ENCODE results near the gene FXR2. TPM values are rescaled to one million over a fixed set of nuclear protein-coding genes. Genes with fewer than 3 reads are reported as not detected.
A peak's percentile ranks its signal among the peaks of the same experiment; 100 is the strongest.

Gene FXR2
- total RNA-seq, 1 donor from 2014 or later: 30.6 TPM

DNA sequence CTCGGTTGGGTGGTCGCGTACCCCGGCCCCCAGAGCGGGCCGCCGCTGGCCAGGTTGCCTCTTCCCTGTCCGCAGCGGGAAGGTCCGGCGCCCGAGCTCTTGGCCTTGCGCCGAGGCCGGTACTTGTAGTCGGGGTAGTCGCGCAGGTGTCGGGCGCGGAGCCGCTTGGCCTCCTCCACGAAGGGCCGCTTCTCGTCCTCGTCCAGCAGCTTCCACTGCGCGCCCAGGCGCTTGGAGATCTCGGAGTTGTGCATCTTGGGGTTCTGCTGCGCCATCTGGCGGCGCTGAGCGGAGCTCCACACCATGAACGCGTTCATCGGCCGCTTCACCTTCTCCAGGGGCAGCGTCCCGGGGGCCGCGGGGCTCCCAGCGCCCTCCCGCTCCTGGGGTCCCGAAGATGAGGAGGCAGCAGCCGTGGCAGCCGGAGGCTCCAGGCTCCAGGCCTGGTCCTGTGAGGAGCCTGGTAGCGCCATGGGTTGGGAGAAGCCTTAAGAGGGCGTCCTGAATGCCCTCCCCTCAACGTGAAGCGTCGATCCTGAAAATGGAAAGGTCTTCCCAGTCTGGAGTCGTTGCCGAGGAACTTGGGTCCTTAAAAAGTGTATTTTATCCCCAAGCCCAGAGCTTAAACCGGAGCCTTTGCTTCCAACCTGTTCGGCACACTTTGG, 25.4 kb downstream of the FXR2 start:
- peak; percentile 87 for DNase-seq (ENCODE audit: low spot score)

DNA sequence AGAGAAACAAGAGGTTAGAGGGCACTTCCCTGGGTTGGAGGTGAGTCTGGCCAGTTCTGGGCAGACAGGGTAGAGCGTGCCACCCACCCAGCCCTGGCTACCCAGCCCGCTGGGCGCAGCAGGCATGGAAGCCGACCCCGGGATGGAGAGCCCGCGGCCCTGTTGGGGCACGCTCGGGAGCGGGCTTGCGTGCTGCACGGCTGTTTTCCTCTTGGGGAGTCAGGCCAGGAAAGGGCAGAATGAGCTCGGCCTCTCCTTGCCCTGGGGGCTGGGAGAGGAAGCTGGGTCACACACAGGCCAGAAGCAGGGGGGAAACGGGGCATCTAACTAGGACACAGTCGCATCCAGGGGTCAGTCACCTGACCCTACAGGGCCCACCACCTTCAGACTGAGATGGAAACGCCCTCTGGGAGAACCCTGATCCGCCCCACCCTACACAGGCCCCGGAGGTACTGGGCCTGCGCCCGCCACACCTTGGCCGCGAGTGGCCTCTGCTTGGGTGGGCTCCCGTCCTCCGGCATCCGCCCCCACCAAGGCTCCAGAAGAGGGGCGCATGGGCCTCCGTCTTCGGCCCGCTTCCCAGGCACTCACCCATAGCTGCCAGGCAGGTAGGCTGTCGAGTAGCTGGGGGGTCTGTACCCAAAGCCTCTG, 26.0 kb downstream of the FXR2 start:
- DNase-seq (ENCODE audit: low spot score): no peak

DNA sequence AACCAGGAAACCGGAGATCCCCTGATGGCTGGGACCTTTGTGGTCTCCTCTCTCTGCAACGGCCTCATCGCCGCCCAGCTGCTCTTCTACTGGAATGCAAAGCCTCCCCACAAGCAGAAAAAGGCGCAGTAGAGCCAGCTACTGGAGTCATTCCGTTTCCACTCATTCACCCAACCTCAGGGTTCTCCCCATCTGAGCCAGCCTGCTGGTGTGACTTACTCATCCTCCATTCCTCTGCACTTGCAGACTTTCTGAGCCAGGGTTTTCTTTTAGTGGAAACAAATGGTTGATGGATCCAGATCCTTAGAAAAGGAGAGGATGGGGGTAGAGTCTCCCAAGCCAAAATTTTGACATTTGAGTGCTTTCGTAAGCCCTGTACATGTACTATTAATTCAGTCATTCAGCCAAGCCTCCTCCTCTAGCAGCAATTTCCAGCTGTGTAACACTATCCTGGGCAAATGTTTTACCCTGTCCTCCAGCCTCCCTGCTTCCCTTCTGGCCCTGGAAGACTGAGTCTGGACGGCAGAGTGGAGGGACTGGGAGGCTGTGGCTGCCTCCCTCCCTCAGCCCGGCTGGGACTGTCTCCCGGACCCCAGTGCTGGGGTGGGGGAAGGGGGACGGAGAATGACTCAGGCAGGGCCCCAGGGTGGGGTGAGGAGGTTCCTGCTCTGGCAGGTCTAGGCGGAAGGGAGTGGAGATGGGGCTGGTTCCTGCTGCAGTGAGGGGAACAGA, 27.1 kb downstream of the FXR2 start:
- no peak for DNase-seq (ENCODE audit: low spot score)

DNA sequence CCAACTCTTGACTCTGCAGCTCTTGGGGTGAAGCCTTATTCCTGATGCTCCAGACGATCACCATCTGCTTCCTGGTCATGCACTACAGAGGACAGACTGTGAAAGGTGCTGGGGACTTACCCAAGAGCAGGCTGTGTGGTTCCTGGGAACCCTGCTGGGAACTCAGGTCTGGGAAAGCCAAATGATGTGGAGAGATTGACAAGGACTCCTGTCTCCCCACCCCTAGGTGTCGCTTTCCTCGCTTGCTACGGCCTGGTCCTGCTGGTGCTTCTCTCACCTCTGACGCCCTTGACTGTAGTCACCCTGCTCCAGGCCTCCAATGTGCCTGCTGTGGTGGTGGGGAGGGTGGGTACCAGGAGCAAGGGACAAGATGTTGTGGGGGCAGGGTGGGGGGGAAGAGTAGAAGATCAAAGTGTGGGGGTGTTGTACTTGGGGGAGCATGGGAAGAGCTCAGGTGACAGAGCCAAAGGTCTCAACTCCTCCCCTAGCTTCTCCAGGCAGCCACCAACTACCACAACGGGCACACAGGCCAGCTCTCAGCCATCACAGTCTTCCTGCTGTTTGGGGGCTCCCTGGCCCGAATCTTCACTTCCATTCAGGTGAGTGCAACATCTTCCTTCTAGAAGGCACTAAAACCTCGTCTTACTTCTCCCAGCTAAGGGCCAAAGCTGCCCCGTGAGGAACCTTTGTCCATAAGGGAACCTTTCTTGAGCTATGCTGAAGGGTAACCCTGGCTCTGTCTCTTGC, 27.9 kb downstream of the FXR2 start:
- DNase-seq (ENCODE audit: low spot score): no peak

DNA sequence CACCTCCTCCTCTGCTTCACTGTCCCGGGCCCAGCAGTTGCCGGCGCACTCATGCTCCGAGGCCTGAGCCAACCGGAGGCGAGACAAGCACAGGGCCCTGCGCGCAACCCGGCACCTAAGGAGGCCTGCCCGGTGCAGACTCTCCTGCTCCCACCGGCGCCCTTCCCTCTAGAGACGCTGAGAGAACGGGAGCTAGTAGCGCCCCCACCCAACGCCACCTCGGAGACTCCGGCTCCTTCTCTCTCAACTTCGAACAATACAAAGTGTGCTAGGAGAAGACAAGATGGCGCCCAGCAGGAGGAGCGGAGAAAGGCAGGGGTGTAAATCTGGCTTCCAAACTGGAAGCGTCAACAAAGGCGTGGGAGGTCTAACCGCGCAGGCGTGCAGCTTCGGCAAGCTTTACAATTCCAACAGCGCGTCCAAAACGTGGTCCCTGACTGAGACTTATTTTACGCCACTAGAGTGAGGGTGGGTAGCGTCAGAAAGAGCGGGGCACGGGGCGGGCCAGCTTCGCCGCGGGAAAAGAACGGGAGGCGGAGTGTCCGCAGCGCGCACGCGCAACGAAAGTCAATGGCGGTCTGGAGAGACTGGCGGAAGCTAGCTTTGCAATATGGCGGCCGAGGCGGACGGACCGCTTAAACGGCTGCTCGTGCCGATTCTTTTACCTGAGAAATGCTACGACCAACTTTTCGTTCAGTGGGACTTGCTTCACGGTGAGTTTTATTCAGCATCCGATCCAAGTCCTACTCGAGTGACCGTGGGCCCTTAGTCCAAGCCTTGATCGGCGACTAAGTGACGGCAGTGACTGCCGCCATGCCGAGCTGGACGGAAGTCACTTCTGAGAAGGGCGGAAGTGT, 31.2 kb downstream of the FXR2 start, which contains the start of gene MPDU1:
Gene MPDU1, plus strand, starts transcription at position 600 of the 857 bp plus-strand sequence. Its CDS starts 11 bp downstream, at position 611.
- peak; percentile 97 for DNase-seq (ENCODE audit: low spot score)

DNA sequence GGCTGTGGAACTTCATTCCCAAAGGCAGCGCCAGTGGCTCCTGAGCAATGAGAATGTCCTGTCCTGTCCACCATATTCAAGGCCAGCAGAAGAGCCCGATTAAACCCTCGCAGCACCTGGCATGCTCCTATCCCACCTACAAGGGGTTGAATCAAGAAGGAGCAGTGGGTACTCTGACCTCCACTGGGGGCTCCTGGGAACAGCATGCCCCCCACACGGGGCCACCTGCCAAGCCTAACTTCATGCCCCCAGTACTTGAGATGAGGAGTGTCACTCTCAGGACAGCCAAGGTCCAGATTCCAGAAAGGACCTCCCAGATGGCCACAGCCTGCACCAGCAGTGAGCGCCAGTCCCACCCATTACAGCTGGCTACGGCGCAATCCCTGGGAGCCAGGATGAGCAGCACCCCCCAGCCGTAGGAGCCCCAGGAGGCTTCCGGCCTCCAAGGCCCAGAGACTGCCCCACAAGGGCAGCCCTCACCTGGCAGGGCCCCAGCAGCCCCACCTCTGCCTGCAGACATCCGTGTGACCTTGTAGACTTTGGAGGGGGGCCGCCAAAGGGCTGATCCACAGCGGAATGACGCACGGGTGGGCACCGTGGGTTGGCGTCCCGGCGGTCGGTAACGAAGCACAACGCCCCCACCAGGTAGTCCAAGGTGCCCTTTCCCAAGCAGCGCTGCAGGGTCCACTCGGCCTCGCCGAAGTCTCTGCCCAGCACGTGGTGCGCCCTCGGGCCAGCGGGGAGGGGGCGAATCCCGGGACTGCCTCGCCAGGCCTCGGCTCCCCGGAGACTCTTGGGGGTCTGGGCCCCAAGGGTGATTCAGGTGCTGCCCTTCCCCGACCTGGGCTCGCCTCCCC, 32.1 kb downstream of the FXR2 start:
- DNase-seq (ENCODE audit: low spot score): no peak

DNA sequence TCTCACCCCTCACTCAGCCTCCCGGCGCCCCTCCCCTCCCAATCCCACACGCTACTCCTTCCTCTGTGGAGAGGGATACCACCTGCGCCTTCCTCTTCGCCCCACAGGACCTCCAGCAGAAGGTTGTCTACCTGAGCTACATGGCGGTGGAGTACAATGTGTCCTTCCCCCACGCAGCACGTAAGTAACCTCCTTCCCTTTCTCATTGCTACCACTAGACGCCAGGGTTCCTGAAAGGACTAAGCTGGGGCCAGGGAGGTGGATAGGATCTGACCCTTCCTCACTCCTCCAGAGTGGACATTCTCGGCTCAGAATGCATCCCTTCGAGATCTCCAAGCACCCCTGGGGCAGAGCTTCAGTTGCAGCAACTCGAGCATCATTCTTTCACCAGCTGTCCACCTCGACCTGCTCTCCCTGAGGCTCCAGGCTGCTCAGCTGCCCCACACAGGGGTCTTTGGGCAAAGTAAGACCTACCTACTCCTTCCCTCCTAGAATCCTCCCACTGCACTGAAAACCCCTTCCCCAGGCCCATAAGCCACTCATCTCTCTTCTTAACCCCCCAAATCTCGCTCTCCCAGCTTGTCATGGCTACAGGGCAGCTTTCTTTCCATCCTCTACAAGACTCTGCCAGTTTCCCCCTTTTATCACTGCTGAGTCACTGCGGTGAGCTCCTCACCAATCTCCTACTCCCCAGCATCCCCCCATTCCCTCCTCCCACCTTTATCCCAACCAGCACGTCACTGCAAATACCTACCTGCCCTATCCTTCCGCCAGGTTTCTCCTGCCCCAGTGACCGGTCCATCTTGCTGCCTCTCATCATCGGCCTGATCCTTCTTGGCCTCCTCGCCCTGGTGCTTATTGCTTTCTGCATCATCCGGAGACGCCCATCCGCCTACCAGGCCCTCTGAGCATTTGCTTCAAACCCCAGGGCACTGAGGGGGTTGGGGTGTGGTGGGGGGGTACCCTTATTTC, 33.8 kb downstream of the FXR2 start:
- no peak for DNase-seq (ENCODE audit: low spot score)

DNA sequence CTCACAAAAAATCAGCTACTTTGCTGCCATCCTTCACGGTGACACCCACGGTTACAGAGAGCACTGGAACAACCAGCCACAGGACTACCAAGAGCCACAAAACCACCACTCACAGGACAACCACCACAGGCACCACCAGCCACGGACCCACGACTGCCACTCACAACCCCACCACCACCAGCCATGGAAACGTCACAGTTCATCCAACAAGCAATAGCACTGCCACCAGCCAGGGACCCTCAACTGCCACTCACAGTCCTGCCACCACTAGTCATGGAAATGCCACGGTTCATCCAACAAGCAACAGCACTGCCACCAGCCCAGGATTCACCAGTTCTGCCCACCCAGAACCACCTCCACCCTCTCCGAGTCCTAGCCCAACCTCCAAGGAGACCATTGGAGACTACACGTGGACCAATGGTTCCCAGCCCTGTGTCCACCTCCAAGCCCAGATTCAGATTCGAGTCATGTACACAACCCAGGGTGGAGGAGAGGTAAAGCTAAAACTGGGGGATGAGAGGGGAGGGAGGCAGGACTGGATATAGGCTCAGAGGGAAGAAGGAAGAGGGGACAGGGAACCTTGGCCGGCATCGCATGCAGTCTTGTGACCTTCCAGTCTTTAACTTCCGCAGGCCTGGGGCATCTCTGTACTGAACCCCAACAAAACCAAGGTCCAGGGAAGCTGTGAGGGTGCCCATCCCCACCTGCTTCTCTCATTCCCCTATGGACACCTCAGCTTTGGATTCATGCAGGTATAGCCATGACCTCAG, 34.7 kb downstream of the FXR2 start:
- no peak for DNase-seq (ENCODE audit: low spot score)

DNA sequence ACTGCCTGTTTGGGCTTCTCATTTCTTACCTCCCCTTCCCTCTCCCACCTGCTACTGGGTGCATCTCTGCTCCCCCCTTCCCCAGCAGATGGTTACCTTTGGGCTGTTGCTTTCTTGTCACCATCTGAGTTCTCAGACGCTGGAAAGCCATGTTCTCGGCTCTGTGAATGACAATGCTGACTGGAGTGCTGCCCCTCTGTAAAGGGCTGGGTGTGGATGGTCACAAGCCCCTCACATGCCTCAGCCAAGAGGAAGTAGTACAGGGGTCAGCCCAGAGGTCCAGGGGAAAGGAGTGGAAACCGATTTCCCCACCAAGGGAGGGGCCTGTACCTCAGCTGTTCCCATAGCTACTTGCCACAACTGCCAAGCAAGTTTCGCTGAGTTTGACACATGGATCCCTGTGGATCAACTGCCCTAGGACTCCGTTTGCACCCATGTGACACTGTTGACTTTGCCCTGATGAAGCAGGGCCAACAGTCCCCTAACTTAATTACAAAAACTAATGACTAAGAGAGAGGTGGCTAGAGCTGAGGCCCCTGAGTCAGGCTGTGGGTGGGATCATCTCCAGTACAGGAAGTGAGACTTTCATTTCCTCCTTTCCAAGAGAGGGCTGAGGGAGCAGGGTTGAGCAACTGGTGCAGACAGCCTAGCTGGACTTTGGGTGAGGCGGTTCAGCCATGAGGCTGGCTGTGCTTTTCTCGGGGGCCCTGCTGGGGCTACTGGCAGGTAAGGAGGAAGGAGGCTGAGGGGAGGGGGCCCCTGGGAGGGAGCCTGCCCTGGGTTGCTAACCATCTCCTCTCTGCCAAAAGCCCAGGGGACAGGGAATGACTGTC, 35.5 kb downstream of the FXR2 start, which contains the start of gene CD68:
Gene CD68, plus strand, starts transcription at position 638 of the 833 bp plus-strand sequence. Its CDS starts 40 bp downstream, at position 678.
- DNase-seq (ENCODE audit: low spot score): peak; percentile 88

DNA sequence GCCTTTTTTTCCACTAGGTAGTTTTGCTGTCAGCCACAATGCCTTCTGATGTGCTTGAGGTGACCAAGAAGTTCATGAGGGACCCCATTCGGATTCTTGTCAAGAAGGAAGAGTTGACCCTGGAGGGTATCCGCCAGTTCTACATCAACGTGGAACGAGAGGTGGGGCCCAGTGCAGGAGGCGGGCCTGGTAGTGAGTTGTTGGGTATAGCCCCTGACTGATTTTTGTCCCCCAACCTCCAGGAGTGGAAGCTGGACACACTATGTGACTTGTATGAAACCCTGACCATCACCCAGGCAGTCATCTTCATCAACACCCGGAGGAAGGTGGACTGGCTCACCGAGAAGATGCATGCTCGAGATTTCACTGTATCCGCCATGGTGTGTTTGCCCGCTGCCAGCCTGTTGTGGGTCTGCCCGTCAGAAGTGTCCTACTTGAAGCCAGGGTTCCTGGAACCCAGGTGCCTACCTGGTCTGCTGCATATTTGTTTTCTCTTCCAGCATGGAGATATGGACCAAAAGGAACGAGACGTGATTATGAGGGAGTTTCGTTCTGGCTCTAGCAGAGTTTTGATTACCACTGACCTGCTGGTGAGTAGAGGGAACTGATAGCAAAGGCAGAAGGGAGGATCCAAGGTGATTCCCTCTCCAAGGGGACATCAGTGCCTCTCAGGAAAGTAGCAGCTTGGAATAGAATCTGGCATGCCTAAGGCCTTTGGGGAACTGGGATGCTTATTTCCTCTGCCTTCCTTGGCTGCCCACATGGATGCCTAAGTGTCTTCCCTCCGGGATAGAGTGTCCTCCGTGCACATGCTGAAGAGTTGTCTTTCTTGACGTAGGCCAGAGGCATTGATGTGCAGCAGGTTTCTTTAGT, 37.1 kb downstream of the FXR2 start:
- DNase-seq (ENCODE audit: low spot score): no peak

DNA sequence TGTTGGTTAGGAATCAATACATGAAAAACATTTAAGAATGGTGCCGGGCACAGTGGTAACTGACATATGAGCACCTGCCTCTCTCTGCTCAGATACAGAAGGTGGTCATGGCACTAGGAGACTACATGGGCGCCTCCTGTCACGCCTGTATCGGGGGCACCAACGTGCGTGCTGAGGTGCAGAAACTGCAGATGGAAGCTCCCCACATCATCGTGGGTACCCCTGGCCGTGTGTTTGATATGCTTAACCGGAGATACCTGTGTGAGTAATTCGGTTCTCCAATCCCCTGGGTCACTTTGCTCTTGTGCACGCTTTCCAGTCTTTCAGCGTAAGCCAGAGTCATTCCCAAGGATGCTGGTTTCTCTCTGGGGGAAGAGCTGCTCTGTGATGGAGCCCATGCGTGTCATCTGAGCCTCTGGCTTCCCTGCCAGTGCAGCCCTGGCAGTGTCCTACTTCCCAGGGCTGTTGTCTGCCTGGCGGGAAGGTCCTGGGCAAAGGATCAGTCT, 38.2 kb downstream of the FXR2 start:
- DNase-seq (ENCODE audit: low spot score): no peak

DNA sequence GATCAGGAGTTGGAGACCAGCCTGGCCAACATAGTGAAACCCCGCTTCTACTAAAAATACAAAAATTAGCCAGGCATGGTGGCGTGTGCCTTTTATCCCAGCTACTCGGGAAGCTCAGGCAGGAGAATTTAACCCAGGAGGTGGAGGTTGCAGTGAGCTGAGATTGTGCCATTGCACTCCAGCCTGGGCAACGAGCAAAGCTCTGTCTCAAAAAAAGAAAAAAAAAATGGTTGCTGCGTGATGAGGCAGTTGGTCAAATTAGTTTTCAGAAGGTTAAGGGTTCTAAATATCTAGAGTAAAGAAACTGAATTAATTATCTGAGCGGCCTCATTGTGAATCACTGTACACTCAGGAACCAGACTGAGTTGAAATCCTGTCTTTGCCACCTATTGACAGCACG, 38.7 kb downstream of the FXR2 start:
- DNase-seq (ENCODE audit: low spot score): no peak

DNA sequence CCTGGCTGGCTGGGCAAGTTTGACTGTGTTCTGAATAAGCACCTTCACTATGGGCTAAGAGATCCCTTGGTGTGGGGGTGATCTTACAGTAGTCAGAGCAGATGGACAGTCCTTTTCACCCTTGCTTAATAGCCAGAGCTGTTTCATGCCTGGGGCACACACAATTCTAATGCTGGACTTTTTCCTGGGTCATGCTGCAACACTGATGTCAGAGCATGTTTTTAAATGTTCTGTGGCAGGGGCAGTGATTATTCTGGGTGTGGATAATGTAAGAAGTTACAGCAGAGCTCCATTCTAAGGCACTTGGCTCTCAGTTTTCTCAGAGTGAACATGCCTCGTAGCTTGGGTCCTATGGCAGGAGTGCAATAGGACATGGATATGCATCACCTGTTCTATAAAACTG, 39.2 kb downstream of the FXR2 start:
- DNase-seq (ENCODE audit: low spot score): no peak

DNA sequence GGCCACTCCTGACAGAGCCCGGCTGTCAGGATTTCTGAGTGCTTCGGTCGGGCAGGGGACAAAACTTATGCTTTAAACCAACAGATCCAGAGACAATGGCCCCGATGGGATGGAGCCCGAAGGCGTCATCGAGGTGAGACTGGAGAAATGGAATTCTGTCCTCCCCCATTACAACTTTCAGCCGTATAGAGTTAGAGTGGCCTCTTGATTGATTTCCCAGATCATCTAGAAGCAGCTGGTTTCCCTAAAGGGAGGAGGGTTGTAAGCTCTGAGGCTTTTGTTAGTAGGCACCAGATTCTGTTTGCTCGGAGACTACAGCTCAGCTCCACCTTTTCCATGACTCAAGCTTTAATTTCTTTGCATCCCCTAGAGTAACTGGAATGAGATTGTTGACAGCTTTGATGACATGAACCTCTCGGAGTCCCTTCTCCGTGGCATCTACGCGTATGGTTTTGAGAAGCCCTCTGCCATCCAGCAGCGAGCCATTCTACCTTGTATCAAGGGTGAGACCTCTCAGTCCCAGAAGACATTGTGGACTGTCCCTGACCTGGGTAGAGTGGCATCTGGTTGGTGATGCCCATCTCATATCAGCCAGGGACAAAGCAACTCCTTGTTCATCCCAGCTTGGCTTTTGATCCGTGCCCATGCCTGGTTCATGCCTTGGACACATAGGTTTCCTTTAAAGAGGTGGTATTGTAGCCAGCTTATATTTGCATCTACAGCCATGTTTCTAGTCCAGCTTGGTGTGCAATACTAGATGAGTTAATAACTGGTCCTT, 40.3 kb downstream of the FXR2 start:
- no peak for DNase-seq (ENCODE audit: low spot score)

Data from ureter (tissue), 1 donor.